NCI-H345 (cell line): ENCODE results near the gene NTSR1.
"Not testable (repeated sequence)": the region's sequence is repeated elsewhere in the genome, so short reads cannot be mapped to it uniquely, and the experiment has no call there.

Experiments
- DNase-seq: peaks from one replicate; lab custom pipeline; 2025; lab: John Stamatoyannopoulos, UW

NTSR1 gene

GRCh38 chr20:62674370-62674769 is 34.3 kb upstream of the NTSR1 start:
- DNase-seq = no peak

GRCh38 chr20:62675156-62675876 is 33.3 kb upstream of the NTSR1 start:
- no peak for DNase-seq

- DNase-seq = no peak
Observed at GRCh38 chr20:62675877-62676260, 32.8 kb upstream of the NTSR1 start.

GRCh38 chr20:62676976-62677375 is 31.7 kb upstream of the NTSR1 start:
- no peak for DNase-seq

- no peak for DNase-seq
Observed at GRCh38 chr20:62677678-62678077, 31.0 kb upstream of the NTSR1 start.

GRCh38 chr20:62678553-62678952 is 30.1 kb upstream of the NTSR1 start:
- DNase-seq = no peak

- DNase-seq = no peak
Observed at GRCh38 chr20:62679978-62680589, 28.6 kb upstream of the NTSR1 start.

GRCh38 chr20:62682912-62683517 is 25.6 kb upstream of the NTSR1 start:
- DNase-seq = no peak

- not testable (repeated sequence) for DNase-seq
Observed at GRCh38 chr20:62683660-62684322, 24.8 kb upstream of the NTSR1 start.

GRCh38 chr20:62684981-62685380 is 23.7 kb upstream of the NTSR1 start:
- DNase-seq = no peak

GRCh38 chr20:62685781-62686555 is 22.7 kb upstream of the NTSR1 start:
- DNase-seq = peak; percentile 97

- DNase-seq = no peak
Observed at GRCh38 chr20:62686869-62687830, 21.5 kb upstream of the NTSR1 start.

- DNase-seq = no peak
Observed at GRCh38 chr20:62688083-62688482, 20.6 kb upstream of the NTSR1 start.

- DNase-seq = no peak
Observed at GRCh38 chr20:62688855-62689460, 19.7 kb upstream of the NTSR1 start.

- DNase-seq = no peak
Observed at GRCh38 chr20:62689861-62690260, 18.8 kb upstream of the NTSR1 start.

GRCh38 chr20:62690261-62690820 is 18.3 kb upstream of the NTSR1 start:
- no peak for DNase-seq

GRCh38 chr20:62691487-62691886 is 17.1 kb upstream of the NTSR1 start:
- DNase-seq = no peak

GRCh38 chr20:62692176-62692575 is 16.5 kb upstream of the NTSR1 start:
- no peak for DNase-seq

GRCh38 chr20:62692801-62693523 is 15.7 kb upstream of the NTSR1 start:
- DNase-seq = no peak
